ENCODE data around the gene ZPLD1.

- TF ChIP-seq POLR2AphosphoS5 (IDR thresholded peaks at IDR 0.05) (no peak), POLR2A (IDR thresholded peaks at IDR 0.05) (no peak)
- TF ChIP-seq, protein P1, sequence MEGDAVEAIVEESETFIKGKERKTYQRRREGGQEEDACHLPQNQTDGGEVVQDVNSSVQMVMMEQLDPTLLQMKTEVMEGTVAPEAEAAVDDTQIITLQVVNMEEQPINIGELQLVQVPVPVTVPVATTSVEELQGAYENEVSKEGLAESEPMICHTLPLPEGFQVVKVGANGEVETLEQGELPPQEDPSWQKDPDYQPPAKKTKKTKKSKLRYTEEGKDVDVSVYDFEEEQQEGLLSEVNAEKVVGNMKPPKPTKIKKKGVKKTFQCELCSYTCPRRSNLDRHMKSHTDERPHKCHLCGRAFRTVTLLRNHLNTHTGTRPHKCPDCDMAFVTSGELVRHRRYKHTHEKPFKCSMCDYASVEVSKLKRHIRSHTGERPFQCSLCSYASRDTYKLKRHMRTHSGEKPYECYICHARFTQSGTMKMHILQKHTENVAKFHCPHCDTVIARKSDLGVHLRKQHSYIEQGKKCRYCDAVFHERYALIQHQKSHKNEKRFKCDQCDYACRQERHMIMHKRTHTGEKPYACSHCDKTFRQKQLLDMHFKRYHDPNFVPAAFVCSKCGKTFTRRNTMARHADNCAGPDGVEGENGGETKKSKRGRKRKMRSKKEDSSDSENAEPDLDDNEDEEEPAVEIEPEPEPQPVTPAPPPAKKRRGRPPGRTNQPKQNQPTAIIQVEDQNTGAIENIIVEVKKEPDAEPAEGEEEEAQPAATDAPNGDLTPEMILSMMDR (IDR thresholded peaks at IDR 0.05), result no peak
Measured at GRCh38 chr3:102483556-102483955, 48.7 kb downstream of the ZPLD1 start.
